ENCODE data around the gene ILK.

Gene ILK

GRCh38 chr11:6656936-6657335 is 53.4 kb downstream of the ILK start:
- no peak for DNase-seq (ENCODE audit: low read depth in 3 of 3)

- DNase-seq (ENCODE audit: low read depth in 3 of 3) = no peak
These were observed 53.8 kb downstream of the ILK start for GRCh38 chr11:6657346-6657745.

GRCh38 chr11:6658647-6659046 is 55.1 kb downstream of the ILK start:
- no peak for DNase-seq (ENCODE audit: low read depth in 3 of 3)

Data from stimulated activated CD4-positive, alpha-beta T cell treated with anti-CD3 and anti-CD28 coated beads, TNF-alpha, amount 100 ng/mL, for 4 hours (primary cell).